GM21576 (cell line): ENCODE data around the gene PTGS1.

ENCODE experiments used
- ATAC-seq: cut with Tn5 transposase; IDR thresholded peaks from one replicate; pipeline ENCODE4 v1.9.1; 2021; ENCODE audit warnings: mild to moderate bottlenecking, moderate library complexity; ENCODE audit not compliant: unreplicated experiment

Gene PTGS1

GRCh38 chr9:122372856-122373845 lies 2.3 kb downstream of the PTGS1 start:
- no peak for ATAC-seq

- ATAC-seq: no peak
Measured at GRCh38 chr9:122374885-122375420, 4.1 kb downstream of the PTGS1 start.

- no peak for ATAC-seq
Measured at GRCh38 chr9:122376796-122377195, 6.0 kb downstream of the PTGS1 start.

- ATAC-seq: no peak
Measured at GRCh38 chr9:122377241-122378164, 6.7 kb downstream of the PTGS1 start.

- ATAC-seq: no peak
Measured at GRCh38 chr9:122378236-122378635, 7.4 kb downstream of the PTGS1 start.

GRCh38 chr9:122379340-122379739 lies 8.5 kb downstream of the PTGS1 start:
- no peak for ATAC-seq

- ATAC-seq: no peak
Measured at GRCh38 chr9:122380293-122380692, 9.5 kb downstream of the PTGS1 start.

- ATAC-seq: no peak
Measured at GRCh38 chr9:122381206-122381950, 10.6 kb downstream of the PTGS1 start.

- ATAC-seq: no peak
Measured at GRCh38 chr9:122382901-122383850, 12.4 kb downstream of the PTGS1 start.

- no peak for ATAC-seq
Measured at GRCh38 chr9:122383992-122384461, 13.2 kb downstream of the PTGS1 start.

GRCh38 chr9:122386311-122386872 lies 15.6 kb downstream of the PTGS1 start:
- no peak for ATAC-seq

GRCh38 chr9:122387536-122387935 lies 16.7 kb downstream of the PTGS1 start:
- no peak for ATAC-seq

GRCh38 chr9:122389195-122389594 lies 18.4 kb downstream of the PTGS1 start:
- no peak for ATAC-seq

GRCh38 chr9:122389799-122390481 lies 19.1 kb downstream of the PTGS1 start:
- peak; percentile 54 for ATAC-seq

GRCh38 chr9:122392284-122392683 lies 21.5 kb downstream of the PTGS1 start:
- ATAC-seq: no peak

- no peak for ATAC-seq
Measured at GRCh38 chr9:122392714-122393113, 21.9 kb downstream of the PTGS1 start.

GRCh38 chr9:122393284-122393983 lies 22.6 kb downstream of the PTGS1 start:
- no peak for ATAC-seq
